ENCODE measurements around the gene MATK. TPM values are rescaled to one million over a fixed set of nuclear protein-coding genes. Genes with fewer than 3 reads are reported as not detected.
A peak's percentile ranks its signal among the peaks of the same experiment; 100 is the strongest.

The MATK gene
- total and polyA plus RNA-seq, 2 donors (not counting 1 experiment from before 2014, with no cell fraction given): 1.3 to 8.2 TPM

GRCh38 chr19:3821857-3822364 is 35.7 kb upstream of the MATK start:
- peak overlapping the region; percentile 15 for H3K27ac Mint-ChIP-seq
- intact Hi-C loops (cut with micrococcal nuclease): loop anchor here (1.0 to 5.0 kb wide), 3 partner anchors 12 to 155 kb away; partner anchors contain the start of gene APBA3
- H3K4me3 Mint-ChIP-seq: peak overlapping the region; percentile 23
- Histone ChIP-seq H3K4me3 (ENCODE audit: control extremely low read depth in 1 of 5, extremely low read depth in 1 of 5, insufficient read depth in 1 of 5, low read depth in 2 of 5, low read length in 4 of 5) (no peak overlapping the region), H3K4me2 (replicated peaks; ENCODE audit: low read depth, low read length, poor library complexity, severe bottlenecking) (peak overlapping the region; percentile 56), H3K79me2 (ENCODE audit: control insufficient read depth, insufficient read depth, low read length) (no peaks in the 10 kb centered on the region), H3K9ac (ENCODE audit: low read length) (no peak overlapping the region), H3K27ac (ENCODE audit: low read length in 2 of 2) (no peak overlapping the region), H3K36me3 (replicated peaks in 1 of 2; ENCODE audit: control extremely low read depth in 1 of 2, control insufficient read depth in 1 of 2, extremely low read depth in 1 of 2, insufficient read depth in 2 of 2, low read length in 1 of 2) (no peaks in the 10 kb centered on the region), H3K27me3 (replicated peaks in 1 of 4; ENCODE audit: control extremely low read depth in 1 of 4, control insufficient read depth in 3 of 4, insufficient read depth in 4 of 4, low read length in 3 of 4) (peaks cover 0 to 4% (median 0%) of the 10 kb centered on the region in 4 experiments), H3K4me1 (ENCODE audit: control insufficient read depth in 2 of 2, insufficient read depth in 2 of 2, low read length in 2 of 2) (peaks cover 6 to 16% of the 10 kb centered on the region in 2 donors), H3K9me3 (ENCODE audit: control extremely low read depth in 1 of 3, control insufficient read depth in 2 of 3, insufficient read depth in 1 of 3, low read length in 2 of 3) (no peaks in the 10 kb centered on the region), H2AFZ (ENCODE audit: insufficient read depth, low read depth, low read length, poor library complexity, severe bottlenecking) (peak overlapping the region; percentile 19), H4K20me1 (ENCODE audit: control insufficient read depth, insufficient read depth, low read length, poor library complexity, severe bottlenecking) (no peaks in the 10 kb centered on the region)
- 9% methylated on average over 43 of the region's 43 CpGs for WGBS (ENCODE audit: insufficient coverage)
- TF ChIP-seq CTCF (IDR thresholded peaks at IDR 0.05): peak; percentile 99
- TF ChIP-seq EZH2 (IDR thresholded peaks at IDR 0.05; ENCODE audit: borderline replicate concordance, insufficient read depth, low read depth, low read length, poor library complexity, severe bottlenecking): no peak
- H3K4me1 Mint-ChIP-seq: peaks cover 13% of the 10 kb centered on the region
- CTCF ChIA-PET: interaction anchor here (0.8 to 3.3 kb wide), 17 partner anchors 9 to 413 kb away, joined by 3 to 15 read pairs (median 3); partner anchors contain the start of genes APBA3, MRPL54 and TJP3
- ATAC-seq (ENCODE audit: low read depth) (peak; percentile 94), DNase-seq (peak; percentile 88)
- POLR2A ChIA-PET: interaction anchor here (0.6 kb wide), 1 partner anchor 666 kb away, joined by 4 read pairs; no protein-coding TSS in a partner anchor
- H3K27me3 Mint-ChIP-seq: peaks cover 3% of the 10 kb centered on the region
- no peaks in the 10 kb centered on the region for H3K9me3 Mint-ChIP-seq (ENCODE audit: insufficient read depth)

DNA sequence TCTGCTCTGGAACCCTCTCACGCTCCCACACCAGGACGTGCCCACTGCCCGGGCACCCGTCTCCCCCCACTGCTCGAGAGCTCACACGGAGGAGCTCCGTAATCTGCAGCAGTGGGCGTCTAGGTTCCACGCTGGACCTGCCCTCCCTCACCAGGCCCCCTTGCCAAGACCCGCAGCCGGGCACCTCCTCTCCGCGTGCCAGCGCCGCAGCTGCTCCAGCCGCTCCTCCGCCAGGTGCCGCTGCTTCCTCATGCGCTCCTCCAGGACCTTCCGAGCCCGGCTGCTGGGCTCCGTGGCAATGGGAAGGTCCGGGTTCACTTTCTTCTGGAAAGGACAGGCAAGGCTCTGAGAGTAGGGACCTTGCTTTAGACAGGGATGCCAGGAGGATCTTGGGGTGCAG is 35.0 kb upstream of the MATK start:
- no peak for DNase-seq
- Mint-ChIP-seq H3K27me3 (peaks cover 3% of the 10 kb centered on the region), H3K27ac (no peak overlapping the region), H3K9me3 (ENCODE audit: insufficient read depth) (no peaks in the 10 kb centered on the region), H3K4me1 (peaks cover 13% of the 10 kb centered on the region), H3K4me3 (no peak overlapping the region)
- CTCF ChIA-PET: interaction anchor here (1.0 to 3.3 kb wide), 3 partner anchors 9 to 58 kb away, joined by 3 to 15 read pairs (median 14); partner anchors contain the start of gene MRPL54
- no peaks in the 10 kb centered on the region for H3K36me3 ChIP-seq (replicated peaks in 1 of 2; ENCODE audit: control extremely low read depth in 1 of 2, control insufficient read depth in 1 of 2, extremely low read depth in 1 of 2, insufficient read depth in 2 of 2, low read length in 1 of 2)
- WGBS (ENCODE audit: insufficient coverage): 97% methylated on average over 20 of the region's 23 CpGs
- H2AFZ ChIP-seq (ENCODE audit: insufficient read depth, low read depth, low read length, poor library complexity, severe bottlenecking): no peak overlapping the region
- no peak overlapping the region for H3K4me3 ChIP-seq (ENCODE audit: control extremely low read depth in 1 of 5, extremely low read depth in 1 of 5, insufficient read depth in 1 of 5, low read depth in 2 of 5, low read length in 4 of 5)
- no peaks in the 10 kb centered on the region for H3K79me2 ChIP-seq (ENCODE audit: control insufficient read depth, insufficient read depth, low read length)
- ATAC-seq (ENCODE audit: low read depth): no peak
- no peak overlapping the region for H3K27ac ChIP-seq (ENCODE audit: low read length in 2 of 2)
- no peaks in the 10 kb centered on the region for H4K20me1 ChIP-seq (ENCODE audit: control insufficient read depth, insufficient read depth, low read length, poor library complexity, severe bottlenecking)
- no peak overlapping the region for H3K4me2 ChIP-seq (replicated peaks; ENCODE audit: low read depth, low read length, poor library complexity, severe bottlenecking)
- peaks cover 6 to 16% of the 10 kb centered on the region in 2 donors for H3K4me1 ChIP-seq (ENCODE audit: control insufficient read depth in 2 of 2, insufficient read depth in 2 of 2, low read length in 2 of 2)
- TF ChIP-seq CTCF (IDR thresholded peaks at IDR 0.05): no peak
- TF ChIP-seq EZH2 (IDR thresholded peaks at IDR 0.05; ENCODE audit: borderline replicate concordance, insufficient read depth, low read depth, low read length, poor library complexity, severe bottlenecking): no peak
- peaks cover 0 to 4% (median 0%) of the 10 kb centered on the region in 4 experiments for H3K27me3 ChIP-seq (replicated peaks in 1 of 4; ENCODE audit: control extremely low read depth in 1 of 4, control insufficient read depth in 3 of 4, insufficient read depth in 4 of 4, low read length in 3 of 4)
- H3K9me3 ChIP-seq (ENCODE audit: control extremely low read depth in 1 of 3, control insufficient read depth in 2 of 3, insufficient read depth in 1 of 3, low read length in 2 of 3): no peaks in the 10 kb centered on the region
- POLR2A ChIA-PET: interaction anchor here (0.6 kb wide), 1 partner anchor 666 kb away, joined by 4 read pairs; no protein-coding TSS in a partner anchor
- H3K9ac ChIP-seq (ENCODE audit: low read length): no peak overlapping the region
- intact Hi-C loops (cut with micrococcal nuclease): loop anchor here (5.0 kb wide), 1 partner anchor 154 kb away; no protein-coding TSS in a partner anchor

All from B cell (primary cell).